NCI-H146 treated with DMSO at 0.1 percent for 48 hours (cell line): ENCODE measurements around the gene MKNK2.

Source experiments
- DNase-seq: peaks from one replicate; lab custom pipeline; 2025; ENCODE audit not compliant: unreplicated experiment; lab: John Stamatoyannopoulos, UW

The MKNK2 gene

GRCh38 chr19:2058570-2059421 is 7.8 kb upstream of the MKNK2 start:
- no peak for DNase-seq

- no peak for DNase-seq
Measured at GRCh38 chr19:2057484-2058469, 6.7 kb upstream of the MKNK2 start.

- no peak for DNase-seq
Measured at GRCh38 chr19:2056837-2057192, 5.8 kb upstream of the MKNK2 start.

- no peak for DNase-seq
Measured at GRCh38 chr19:2055931-2056836, 5.1 kb upstream of the MKNK2 start.

GRCh38 chr19:2054763-2055162 is 3.7 kb upstream of the MKNK2 start:
- no peak for DNase-seq

GRCh38 chr19:2053601-2054389 is 2.8 kb upstream of the MKNK2 start:
- no peak for DNase-seq

- DNase-seq = no peak
Measured at GRCh38 chr19:2051773-2052704, 995 bp upstream of the MKNK2 start.

- DNase-seq = no peak
Measured at GRCh38 chr19:2050349-2050990, 574 bp downstream of the MKNK2 start.

GRCh38 chr19:2049741-2050348 is 1.2 kb downstream of the MKNK2 start:
- DNase-seq = peak; percentile 18

- no peak for DNase-seq
Measured at GRCh38 chr19:2048959-2049740, 1.9 kb downstream of the MKNK2 start.

- no peak for DNase-seq
Measured at GRCh38 chr19:2048104-2048958, 2.7 kb downstream of the MKNK2 start.

- DNase-seq = no peak
Measured at GRCh38 chr19:2047449-2048103, 3.5 kb downstream of the MKNK2 start.

GRCh38 chr19:2047076-2047448 is 4.0 kb downstream of the MKNK2 start:
- DNase-seq = no peak

GRCh38 chr19:2046046-2046907 is 4.8 kb downstream of the MKNK2 start:
- no peak for DNase-seq

GRCh38 chr19:2045501-2046045 is 5.5 kb downstream of the MKNK2 start:
- DNase-seq = no peak
